GM18498 (cell line): ENCODE results near the gene ARFIP1.
"Not testable (repeated sequence)": the region's sequence is repeated elsewhere in the genome, so short reads cannot be mapped to it uniquely, and the experiment has no call there.

Source experiments
- ATAC-seq: cut with Tn5 transposase; IDR thresholded peaks from one replicate; pipeline ENCODE4 v1.9.1; 2021; ENCODE audit warnings: mild to moderate bottlenecking, moderate library complexity; ENCODE audit not compliant: unreplicated experiment

Gene ARFIP1

DNA sequence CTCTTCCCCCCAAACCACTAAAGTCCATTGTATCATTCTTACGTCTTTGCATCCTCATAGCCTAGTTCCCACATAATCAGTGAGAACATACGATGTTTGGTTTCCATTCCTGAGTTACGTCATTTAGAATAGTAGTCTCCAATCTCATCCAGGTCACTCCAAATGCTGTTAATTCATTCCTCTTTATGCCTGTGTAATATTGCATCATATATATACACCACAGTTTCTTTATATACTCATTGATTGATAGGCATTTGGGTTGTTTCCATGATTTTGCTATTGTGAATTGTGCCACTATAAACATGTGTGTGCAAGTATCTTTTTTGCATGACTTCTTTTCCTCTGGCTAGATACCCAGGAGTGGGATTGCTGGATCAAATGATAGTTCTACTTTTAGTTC is 57.2 kb downstream of the ARFIP1 start:
- no peak for ATAC-seq

DNA sequence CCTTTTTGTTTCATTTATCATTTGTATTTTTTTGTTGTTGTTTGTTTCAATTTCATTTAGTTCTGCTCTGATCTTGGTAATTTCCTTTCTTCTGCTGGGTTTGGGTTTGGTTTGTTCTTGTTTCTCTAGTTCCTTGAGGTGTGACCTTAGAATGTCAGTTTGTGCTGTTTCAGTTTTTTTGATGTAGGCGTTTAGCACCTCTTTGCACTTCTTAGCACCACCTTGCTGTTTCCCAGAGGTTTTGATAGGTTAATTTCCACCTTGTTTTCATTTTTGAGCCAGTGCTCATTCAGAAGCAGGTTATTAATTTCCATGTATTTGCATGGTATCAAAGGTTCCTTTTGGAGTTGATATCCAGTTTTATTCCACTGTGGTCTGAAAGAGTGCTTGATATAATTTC is 60.0 kb downstream of the ARFIP1 start:
- ATAC-seq, result not testable (repeated sequence)

DNA sequence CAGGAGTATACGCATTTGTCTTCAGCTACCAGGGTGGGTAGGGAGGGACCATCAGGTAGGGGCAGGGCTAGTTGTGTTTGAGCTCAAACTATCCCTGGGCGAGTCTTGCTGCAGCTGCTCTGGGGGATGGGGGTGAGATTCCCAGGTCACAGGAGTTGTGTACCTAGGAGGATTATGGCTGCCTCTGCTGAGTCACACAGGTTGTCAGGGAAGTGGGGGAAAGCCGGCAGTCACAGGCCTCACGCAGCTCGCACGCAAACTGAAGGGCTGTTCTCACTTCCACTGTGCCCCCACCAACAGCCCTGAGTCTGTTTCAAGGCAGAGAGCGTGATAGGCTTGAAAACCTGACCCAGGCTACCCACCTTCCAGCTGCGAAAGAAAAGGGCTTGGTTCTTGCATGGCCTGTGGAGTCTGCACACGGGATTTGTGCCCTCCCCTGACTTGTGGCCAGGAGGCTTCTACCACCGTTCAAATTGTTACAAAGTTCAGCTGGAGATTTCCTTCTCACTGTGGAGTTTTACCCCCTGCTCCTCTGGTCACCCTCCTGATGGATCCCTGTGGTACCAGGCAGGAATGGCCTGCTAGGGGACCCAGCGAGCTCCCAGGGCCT is 63.8 kb downstream of the ARFIP1 start:
- no peak for ATAC-seq

DNA sequence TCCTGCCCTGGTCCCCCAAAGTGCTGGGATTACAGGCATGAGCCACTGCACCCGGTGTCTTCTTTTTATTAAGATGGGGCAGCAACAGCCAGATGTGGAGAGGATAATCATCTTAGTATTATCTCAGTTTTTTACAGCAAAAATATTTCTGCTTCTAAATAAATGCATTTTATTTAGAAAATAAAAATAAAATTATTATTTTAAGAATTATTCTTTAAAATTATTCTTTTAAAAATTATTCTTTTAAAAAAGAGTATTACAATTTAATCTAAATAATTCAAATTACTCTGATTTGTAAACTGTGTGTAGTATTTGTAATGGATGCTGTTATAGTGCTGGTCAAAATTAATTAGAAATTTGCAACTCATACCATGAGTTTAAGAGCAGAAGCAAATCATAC is 67.6 kb downstream of the ARFIP1 start:
- ATAC-seq, result no peak

DNA sequence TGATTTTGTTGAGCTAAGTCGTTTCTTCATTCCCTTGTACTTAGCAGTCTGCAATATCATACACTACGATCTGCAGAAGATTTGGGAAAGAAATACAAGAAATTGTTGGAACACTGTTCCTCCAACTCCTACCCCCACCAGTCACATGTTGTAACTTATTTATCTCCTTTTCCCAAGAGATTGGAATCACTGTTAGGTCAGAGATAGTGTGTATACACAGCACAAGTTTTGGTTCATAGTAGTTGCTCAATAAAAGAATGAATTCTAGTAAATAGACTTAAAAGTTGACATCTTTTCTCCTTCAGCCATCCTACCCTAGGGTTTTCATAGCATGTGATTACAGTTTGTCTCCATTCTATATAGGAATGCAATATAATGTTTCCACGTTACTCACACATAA is 68.8 kb downstream of the ARFIP1 start:
- ATAC-seq, result no peak

DNA sequence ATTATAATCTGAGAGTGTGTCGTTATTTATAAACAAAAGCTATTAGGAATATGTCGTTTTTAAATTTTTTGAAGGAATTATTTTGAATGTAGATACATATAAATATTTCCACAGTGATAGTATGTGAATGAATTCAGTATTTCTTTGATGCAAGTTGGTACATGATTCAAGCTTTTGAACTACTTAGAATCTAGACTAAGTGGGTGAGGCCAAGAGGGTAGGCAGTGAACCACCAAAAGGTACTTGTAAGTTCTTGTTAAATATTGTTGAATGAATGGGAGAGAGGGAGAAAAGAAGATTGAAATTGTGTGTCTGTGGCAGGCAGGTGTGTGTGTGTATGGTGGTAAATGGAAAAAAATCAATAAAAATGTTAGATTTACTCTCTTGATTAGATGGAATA is 69.6 kb downstream of the ARFIP1 start:
- no peak for ATAC-seq

DNA sequence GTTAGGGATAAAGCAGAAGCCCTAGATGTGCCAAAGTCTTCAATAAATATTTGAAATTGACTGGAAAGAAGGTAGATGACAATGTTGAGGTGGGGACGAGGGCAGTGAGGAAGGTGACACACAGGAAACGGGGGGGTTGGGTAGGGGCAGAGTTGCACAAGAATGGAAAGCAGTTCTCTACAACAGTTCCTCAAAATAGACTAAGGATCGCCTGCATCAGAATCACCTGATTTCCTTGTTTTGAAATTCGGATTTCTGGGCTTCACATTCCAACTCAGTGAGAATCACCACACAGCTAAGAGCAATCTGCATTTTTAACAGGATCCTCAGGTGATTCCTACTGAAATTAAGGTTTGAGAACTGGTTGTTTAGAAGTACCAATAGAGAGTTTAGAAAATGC is 70.6 kb downstream of the ARFIP1 start:
- ATAC-seq, result peak; percentile 65

DNA sequence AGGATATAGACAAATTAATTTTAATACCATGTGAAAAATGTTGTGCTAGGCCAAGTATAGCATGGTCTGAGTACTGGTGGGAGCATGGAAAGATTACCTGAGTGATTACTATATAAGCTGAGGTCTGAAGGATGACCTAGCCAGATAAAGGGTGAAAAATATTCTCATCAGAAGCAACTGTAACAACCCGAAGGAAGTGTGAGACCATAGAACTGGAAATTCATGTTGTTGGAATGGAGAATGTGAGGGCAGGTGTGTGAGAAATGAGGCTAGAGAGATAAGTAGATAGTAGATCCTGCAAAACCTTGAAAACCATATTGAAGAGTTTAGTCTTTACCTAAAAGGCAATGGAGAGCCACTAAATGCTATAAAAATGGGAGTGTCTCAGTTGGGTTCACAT is 71.5 kb downstream of the ARFIP1 start:
- no peak for ATAC-seq

DNA sequence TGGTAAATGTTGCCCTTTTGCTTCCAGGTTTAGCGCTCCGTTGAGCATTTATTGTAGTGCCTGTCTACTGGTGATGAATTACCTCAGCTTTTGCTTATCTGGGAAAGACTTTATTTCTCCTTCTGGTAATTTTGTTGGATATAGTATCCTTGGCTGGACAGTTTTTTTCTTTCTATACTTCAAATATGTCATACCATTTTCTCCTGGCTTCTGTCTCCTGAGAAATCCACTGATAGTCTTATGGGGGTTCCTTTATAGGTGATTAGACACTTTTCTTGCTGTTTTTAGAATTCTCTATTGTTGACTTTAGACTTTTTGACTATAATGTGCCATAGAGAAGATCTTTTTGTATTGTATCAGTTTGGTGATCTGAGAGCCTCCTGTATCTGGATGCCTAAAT is 73.5 kb downstream of the ARFIP1 start:
- ATAC-seq, result no peak

DNA sequence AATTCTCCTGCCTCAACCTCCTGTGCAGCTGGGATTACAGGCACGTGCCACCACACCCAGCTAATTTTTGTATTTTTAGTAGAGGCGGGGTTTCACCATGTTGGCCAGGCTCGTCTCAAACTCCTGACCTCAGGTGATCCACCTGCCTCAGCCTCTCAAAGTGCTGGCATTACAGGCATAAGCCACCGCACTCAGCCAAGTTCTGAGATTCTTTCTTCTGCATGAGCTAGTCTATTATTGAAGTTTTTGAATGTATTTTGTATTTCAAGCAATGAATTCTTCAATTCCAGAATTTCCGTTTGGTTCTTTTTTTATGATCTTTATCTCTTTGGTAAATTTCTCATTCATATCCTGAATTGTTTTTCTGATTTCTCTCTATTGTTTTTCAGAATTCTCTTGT is 74.3 kb downstream of the ARFIP1 start:
- ATAC-seq, result not testable (repeated sequence)

DNA sequence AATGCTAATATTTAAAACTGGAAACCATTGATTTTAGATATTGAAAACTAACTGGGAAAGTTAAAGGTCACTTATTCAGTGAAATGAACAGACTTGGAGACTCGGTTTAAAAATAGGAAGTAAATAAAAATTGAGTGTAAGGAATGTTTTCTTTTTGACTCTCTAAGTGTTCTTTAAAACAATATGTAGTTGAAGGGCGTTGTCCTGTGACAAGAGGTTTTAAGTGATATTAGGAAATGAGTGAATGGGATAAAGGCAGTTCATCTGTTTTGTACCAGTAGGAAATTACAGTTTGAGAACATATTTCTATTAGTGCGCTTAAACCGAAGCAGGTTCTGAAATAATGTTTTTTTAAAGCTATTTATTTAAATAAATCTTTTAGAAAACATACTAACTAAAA is 77.2 kb downstream of the ARFIP1 start:
- no peak for ATAC-seq

DNA sequence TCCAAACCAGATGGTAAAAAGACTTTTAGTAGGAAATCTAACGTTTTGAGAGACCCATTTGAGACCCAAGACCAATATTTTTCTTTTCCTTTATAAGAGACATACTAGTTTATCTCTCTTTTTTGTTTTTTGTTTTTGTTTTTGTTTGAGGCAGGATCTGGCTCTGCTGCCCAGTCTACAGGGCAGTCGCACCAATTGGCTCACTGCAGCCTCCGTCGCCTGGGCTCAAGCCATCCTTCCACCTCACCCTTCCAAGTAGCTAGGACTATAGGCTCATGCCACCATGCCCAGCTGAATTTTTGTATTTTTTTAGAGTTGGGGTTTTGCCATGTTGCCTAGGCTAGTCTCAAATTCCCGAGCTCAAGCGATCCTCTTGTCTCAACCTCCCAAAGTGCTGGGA is 79.2 kb downstream of the ARFIP1 start:
- no peak for ATAC-seq

DNA sequence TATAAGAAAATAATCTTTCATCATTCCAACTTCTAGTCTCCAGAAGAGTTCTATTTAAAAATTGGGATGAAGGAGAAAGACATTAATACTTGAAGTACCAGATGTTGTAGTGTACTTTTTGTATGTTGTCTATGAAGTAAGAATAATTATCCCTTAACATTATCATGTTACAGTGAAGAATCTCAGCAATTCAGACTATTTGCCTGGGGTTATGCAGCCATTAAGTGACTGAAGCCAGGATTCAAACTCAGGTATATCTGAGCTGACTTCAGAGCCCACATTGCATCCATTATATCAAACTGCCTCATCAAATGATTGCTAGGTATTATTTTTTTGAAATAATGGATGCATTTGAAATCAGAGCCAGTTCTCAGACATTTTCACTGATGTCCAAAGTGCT is 80.3 kb downstream of the ARFIP1 start:
- ATAC-seq, result no peak

DNA sequence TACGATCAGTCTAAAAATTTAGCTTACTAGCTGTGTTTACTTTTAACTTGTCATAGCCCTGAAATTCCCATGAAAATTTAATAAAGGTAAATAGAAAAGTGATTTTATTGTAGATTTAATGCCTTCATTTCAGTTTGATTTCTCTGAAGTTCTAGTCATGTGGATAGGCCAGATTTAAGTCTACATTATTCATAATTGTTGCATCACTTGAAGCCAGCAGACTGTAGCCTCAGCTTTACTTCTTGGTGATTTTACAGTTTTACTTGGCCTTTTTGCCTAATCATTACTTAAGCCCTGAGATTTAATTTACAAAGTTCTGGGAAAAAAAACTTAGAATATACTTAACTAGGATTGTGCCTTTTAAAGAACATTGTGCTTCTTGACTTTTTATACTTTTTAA is 82.9 kb downstream of the ARFIP1 start:
- ATAC-seq, result no peak

DNA sequence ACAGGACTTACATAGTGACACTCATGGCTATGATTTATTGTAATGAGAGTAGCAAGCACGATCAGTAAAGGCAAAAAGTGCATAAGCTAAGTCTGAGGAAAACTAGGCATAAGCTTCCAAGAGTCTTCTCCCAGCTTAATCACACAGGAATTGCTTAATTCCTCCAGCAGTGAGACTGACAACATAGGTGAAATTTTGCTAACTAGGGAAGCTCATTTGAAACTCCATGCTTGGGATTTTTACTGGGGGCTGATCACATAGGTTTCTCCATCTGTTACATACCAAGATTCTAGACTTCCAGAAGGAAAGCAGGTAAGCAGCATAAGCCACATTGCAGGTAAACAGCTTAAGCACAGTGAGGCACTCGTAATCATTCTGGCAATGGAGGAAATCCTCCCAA is 84.6 kb downstream of the ARFIP1 start:
- no peak for ATAC-seq

DNA sequence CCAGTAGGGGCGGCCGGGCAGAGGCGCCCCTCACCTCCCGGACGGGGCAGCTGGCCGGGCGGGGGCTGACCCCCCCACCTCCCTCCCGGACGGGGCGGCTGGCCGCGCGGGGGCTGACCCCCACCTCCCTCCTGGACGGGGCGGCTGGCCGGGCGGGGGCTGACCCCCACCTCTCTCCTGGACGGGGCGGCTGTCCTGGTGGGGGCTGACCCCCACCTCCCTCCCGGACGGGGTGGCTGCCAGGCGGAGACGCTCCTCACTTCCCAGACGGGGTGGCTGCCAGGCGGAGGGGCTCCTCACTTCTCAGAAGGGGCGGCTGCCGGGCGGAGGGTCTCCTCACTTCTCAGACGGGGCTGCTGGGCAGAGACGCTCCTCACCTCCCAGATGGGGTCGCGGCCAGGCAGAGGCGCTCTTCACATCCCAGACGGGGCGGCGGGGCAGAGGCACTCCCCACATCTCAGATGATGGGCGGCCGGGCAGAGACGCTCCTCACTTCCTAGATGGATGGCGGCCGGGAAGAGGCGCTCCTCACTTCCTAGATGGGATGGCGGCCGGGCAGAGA is 86.8 kb downstream of the ARFIP1 start:
- not testable (repeated sequence) for ATAC-seq

DNA sequence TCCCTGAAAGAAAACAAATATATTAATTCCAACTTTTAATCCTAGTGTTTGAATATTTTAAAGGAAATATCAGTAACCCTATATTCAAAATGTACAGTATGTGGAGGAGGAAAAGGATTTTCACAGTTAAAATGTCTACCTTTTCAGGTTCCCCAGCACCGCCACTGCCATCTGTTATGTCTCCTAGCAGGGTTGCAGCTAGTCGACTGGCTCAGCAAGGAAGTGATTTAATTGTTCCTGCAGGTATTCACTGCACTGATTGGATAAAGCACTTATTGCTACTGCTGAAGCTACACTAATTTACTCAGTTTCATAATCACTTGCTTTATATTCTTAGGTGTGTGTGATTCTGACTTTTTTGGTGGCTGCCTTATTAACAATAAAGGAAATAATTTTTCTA is 90.9 kb downstream of the ARFIP1 start:
- no peak for ATAC-seq

DNA sequence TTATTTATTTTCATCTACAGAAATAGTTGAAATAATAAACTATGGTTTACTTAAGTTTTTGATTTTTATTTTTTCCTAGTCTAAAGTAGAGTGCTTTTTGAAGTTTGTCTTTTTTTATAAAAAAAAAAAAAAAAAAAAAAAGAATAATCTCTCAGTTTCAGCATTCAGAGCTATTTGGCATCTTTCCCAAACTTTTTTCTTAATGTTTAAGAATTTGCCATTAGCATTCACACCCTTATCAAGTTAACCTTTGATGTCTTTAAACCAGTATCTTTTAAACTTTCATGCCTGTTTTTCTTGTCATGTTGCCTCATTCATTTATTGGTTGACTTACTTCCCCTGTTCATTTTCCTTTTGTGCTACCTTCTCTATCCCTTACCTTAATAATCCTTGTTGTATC is 95.5 kb downstream of the ARFIP1 start:
- no peak for ATAC-seq

DNA sequence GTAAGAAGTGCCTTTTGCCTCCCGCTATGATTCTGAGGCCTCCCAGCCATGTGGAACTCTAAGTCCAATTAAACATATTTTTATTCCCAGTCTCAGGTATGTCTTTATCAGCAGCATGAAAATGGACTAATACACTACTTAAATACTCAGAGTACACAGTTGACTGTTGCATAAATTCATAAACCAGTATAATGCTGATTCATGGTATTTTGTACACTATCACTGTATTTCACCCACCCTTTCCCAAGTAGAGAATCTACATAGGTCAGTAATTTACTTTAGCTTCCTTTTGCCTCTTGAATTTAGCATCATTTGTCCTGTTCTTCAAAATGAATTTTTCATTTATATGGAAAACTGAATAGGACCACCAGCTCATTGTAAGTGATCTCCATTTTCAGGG is 98.1 kb downstream of the ARFIP1 start:
- no peak for ATAC-seq

DNA sequence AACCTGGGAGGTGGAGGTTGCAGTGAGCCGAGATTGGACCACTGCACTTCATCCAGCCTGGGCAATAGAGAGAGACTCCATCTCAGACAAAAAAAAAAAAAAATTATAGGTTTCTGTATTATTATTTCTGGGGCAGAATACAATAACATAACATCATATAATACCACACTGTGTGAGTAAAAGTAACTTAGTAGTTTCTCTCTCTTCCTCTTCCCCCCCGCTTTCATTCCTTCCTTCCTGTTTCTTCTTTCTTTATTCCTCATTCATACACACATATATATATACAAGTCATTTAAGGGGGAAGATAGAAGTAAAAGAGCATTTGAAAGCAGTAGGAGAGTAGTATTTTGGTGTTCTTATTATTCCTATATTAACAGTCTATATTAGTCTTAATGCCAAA is 100.5 kb downstream of the ARFIP1 start:
- ATAC-seq, result no peak

DNA sequence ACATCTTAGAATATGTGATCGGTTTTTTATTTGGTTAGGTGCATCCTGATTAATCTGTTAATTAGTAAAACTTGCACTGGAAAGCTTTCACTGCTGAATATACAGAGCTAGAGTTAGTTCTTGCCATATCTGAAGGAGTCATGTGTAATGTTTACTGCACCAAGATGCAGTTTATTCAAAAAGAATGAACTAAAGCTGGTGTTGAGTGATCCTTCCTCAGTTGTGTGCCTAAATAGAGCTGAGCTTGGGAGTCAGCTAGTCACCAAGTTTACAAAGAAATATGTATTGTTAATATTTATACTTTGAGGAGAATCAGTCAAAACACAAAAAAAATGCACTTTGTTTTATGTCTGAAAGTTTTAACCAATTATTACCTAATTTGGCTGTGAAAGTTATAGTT is 102.2 kb downstream of the ARFIP1 start:
- ATAC-seq, result no peak

DNA sequence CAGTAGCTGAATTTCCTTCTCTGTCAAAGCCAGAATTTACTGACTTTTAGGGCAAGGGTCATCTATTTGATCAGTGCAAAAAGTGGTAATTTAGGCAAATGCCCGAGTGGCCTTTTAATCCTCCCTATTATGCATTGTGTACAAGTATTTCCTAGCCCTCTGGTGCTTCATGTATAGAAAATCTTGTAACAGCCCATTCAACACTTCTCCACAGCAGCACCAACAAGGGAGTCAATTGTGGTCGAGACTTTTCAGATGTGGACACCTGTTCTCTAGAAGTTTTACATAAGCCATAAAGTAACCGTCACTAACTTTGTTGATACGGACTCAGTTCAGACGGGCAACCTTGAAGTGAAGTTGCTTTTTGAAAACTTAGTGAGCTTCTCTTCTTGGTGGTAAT is 105.4 kb downstream of the ARFIP1 start:
- ATAC-seq, result no peak

DNA sequence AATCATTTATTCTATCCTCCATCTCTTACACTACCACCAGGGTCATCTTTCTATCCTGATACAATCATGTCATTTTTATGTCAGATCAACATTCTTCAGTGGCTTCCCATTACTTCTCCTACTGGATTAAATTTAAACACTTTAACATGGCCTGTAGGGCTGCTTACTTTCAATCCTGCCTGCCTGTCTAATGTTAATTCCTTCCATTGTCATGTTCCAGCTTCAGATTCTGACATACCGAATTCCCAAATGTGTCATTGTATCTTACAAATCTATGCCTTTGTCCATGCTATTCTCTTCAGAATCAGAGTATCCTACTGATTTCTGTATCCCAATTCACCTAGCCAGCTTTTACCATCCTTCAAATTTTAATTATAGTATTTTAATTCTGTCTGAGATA is 106.4 kb downstream of the ARFIP1 start:
- no peak for ATAC-seq
